H9 (cell line): ENCODE results near the gene P3R3URF. TPM values are rescaled to one million over a fixed set of nuclear protein-coding genes. Genes with fewer than 3 reads are reported as not detected.

Source experiments
- DNase-seq: peaks from one replicate; pipeline ENCODE4 v3.0.0-alpha.2; 2017
- H2AFZ ChIP-seq: one replicate; pipeline ENCODE4 v1.6.1; 2013; ENCODE audit warnings: mild to moderate bottlenecking, low read length, control low read depth, moderate library complexity
- H2AK5ac ChIP-seq: 2 replicates; pipeline ENCODE4 v1.6.1; 2013; ENCODE audit warnings: low read length, control low read depth, mixed read lengths; ENCODE audit not compliant: insufficient read length
- H2BK120ac ChIP-seq: one replicate; pipeline ENCODE4 v1.6.1; 2013; ENCODE audit warnings: low read depth, mild to moderate bottlenecking, low read length, control low read depth, inconsistent platforms; ENCODE audit not compliant: poor library complexity, severe bottlenecking
- H2BK12ac ChIP-seq: 2 replicates; pipeline ENCODE4 v1.6.1; 2013; ENCODE audit warnings: low read length, control low read depth, mixed read lengths, low read depth; ENCODE audit not compliant: insufficient read length
- H2BK15ac ChIP-seq: 2 replicates; pipeline ENCODE4 v1.6.1; 2013; ENCODE audit warnings: low read depth, low read length, control low read depth
- H2BK20ac ChIP-seq: one replicate; pipeline ENCODE4 v1.6.1; 2013; ENCODE audit warnings: low read depth, mild to moderate bottlenecking, low read length, control low read depth, inconsistent platforms; ENCODE audit not compliant: poor library complexity, severe bottlenecking
- H2BK5ac ChIP-seq: 2 replicates; pipeline ENCODE4 v1.6.1; 2013; ENCODE audit warnings: low read length, control low read depth, mixed read lengths; ENCODE audit not compliant: insufficient read length
- H3K14ac ChIP-seq: 2 replicates; pipeline ENCODE4 v1.6.1; 2013; ENCODE audit warnings: low read length, control low read depth; ENCODE audit not compliant: insufficient read depth
- H3K18ac ChIP-seq: 2 replicates; pipeline ENCODE4 v1.6.1; 2013; ENCODE audit warnings: low read depth, mild to moderate bottlenecking, mixed read lengths, low read length, control low read depth; ENCODE audit not compliant: insufficient read length
- H3K23ac ChIP-seq: 2 replicates; pipeline ENCODE4 v1.6.1; 2013; ENCODE audit warnings: low read length, control low read depth, mixed read lengths, low read depth; ENCODE audit not compliant: insufficient read length
- H3K23me2 ChIP-seq: 2 replicates; pipeline ENCODE4 v1.6.1; 2013; ENCODE audit warnings: low read depth, mild to moderate bottlenecking, mixed read lengths, low read length, control low read depth; ENCODE audit not compliant: insufficient read length, poor library complexity, severe bottlenecking
- H3K27ac ChIP-seq: 2 replicates; pipeline ENCODE4 v1.5.1; 2013; ENCODE audit warnings: low read length, control low read depth, mixed read lengths, low read depth; ENCODE audit not compliant: insufficient read length
- H3K27me3 ChIP-seq: 2 replicates; pipeline ENCODE4 v1.6.1; 2013; ENCODE audit warnings: low read length, control low read depth, inconsistent platforms; ENCODE audit not compliant: insufficient read depth
- H3K4ac ChIP-seq: 2 replicates; pipeline ENCODE4 v1.6.1; 2013; ENCODE audit warnings: low read depth, mild to moderate bottlenecking, control low read depth, inconsistent platforms, low read length, moderate library complexity
- H3K4me1 ChIP-seq: 2 replicates; pipeline ENCODE4 v1.6.1; 2013; ENCODE audit warnings: low read length, control low read depth, inconsistent platforms; ENCODE audit not compliant: insufficient read depth
- H3K4me2 ChIP-seq: 2 replicates; pipeline ENCODE4 v1.6.1; 2013; ENCODE audit warnings: low read length, control low read depth, mixed read lengths; ENCODE audit not compliant: insufficient read length, insufficient read depth
- H3K56ac ChIP-seq: 2 replicates; pipeline ENCODE4 v1.6.1; 2013; ENCODE audit warnings: low read depth, mild to moderate bottlenecking, mixed read lengths, low read length, control low read depth; ENCODE audit not compliant: insufficient read length
- H3K79me1 ChIP-seq: 2 replicates; pipeline ENCODE4 v1.6.1; 2013; ENCODE audit warnings: low read depth, mild to moderate bottlenecking, moderate library complexity, low read length, control low read depth, inconsistent platforms; ENCODE audit not compliant: insufficient read depth, poor library complexity, severe bottlenecking
- H3K79me2 ChIP-seq: 2 replicates; pipeline ENCODE4 v1.6.1; 2013; ENCODE audit warnings: low read length, control low read depth, inconsistent platforms; ENCODE audit not compliant: insufficient read depth
- H3K9ac ChIP-seq: 2 replicates; pipeline ENCODE4 v1.6.1; 2013; ENCODE audit warnings: low read length, control low read depth, mixed read lengths; ENCODE audit not compliant: insufficient read length; ENCODE audit errors: extremely low read depth
- H3K9me3 ChIP-seq: one replicate; pipeline ENCODE4 v1.6.1; 2013; ENCODE audit warnings: low read depth, low read length, inconsistent platforms; ENCODE audit not compliant: control insufficient read depth
- H3T11ph ChIP-seq: one replicate; pipeline ENCODE4 v1.6.1; 2013; ENCODE audit warnings: mild to moderate bottlenecking, low read length, control low read depth, inconsistent platforms
- H4K20me1 ChIP-seq: one replicate; pipeline ENCODE4 v1.6.1; 2013; ENCODE audit not compliant: control insufficient read depth, insufficient read length, insufficient read depth
- H4K5ac ChIP-seq: 2 replicates; pipeline ENCODE4 v1.6.1; 2013; ENCODE audit warnings: low read depth, mild to moderate bottlenecking, mixed read lengths, low read length, control low read depth; ENCODE audit not compliant: insufficient read length
- H4K8ac ChIP-seq: replicated peaks from 2 replicates; pipeline ENCODE4 v1.6.1; 2013; ENCODE audit warnings: low read length, control low read depth, mixed read lengths, low read depth; ENCODE audit not compliant: insufficient read length
- H4K91ac ChIP-seq: 2 replicates; pipeline ENCODE4 v1.6.1; 2013; ENCODE audit warnings: low read depth, mild to moderate bottlenecking, moderate library complexity, mixed read lengths, low read length, control low read depth; ENCODE audit not compliant: insufficient read length
- H3K27ac Mint-ChIP-seq, 3 experiments: 2 replicates in 2 of 3; 3 replicates in 1 of 3; pipeline ENCODE4 v1.8.0; 2020 to 2021; ENCODE audit warnings: mixed read lengths in 3 of 3, mild to moderate bottlenecking in 1 of 3, moderate library complexity in 1 of 3
- H3K27me3 Mint-ChIP-seq: 2 replicates; pipeline ENCODE4 v1.8.0; 2021; ENCODE audit warnings: low read depth, mild to moderate bottlenecking, moderate library complexity, mixed read lengths
- H3K36me3 Mint-ChIP-seq, 3 experiments: 2 replicates in 2 of 3; 3 replicates in 1 of 3; pipeline ENCODE4 v1.8.0; 2020 to 2021; ENCODE audit warnings: low read depth in 3 of 3, mixed read lengths in 3 of 3; ENCODE audit not compliant: insufficient read depth in 1 of 3
- H3K4me1 Mint-ChIP-seq, 2 experiments: 2 replicates each; pipeline ENCODE4 v1.8.0; 2020; ENCODE audit warnings: mixed read lengths in 2 of 2
- H3K4me3 Mint-ChIP-seq, 2 experiments: 2 replicates in 1 of 2; 3 replicates in 1 of 2; pipeline ENCODE4 v1.8.0; 2020 to 2021; ENCODE audit warnings: mild to moderate bottlenecking in 2 of 2, mixed read lengths in 2 of 2, moderate library complexity in 1 of 2
- H3K9me3 Mint-ChIP-seq, 2 experiments: 2 replicates in 1 of 2; 3 replicates in 1 of 2; pipeline ENCODE4 v1.8.0; 2020; ENCODE audit warnings: mild to moderate bottlenecking in 2 of 2, mixed read lengths in 2 of 2, moderate library complexity in 1 of 2
- WGBS: extraction: QIAGEN DNeasy Blood & Tissue Kit; methylation state at CpG from one replicate; pipeline ENCODE4 v1.1.7; 2013; ENCODE audit warnings: missing lambda C conversion rate, low lambda C conversion rate, mixed read lengths; ENCODE audit not compliant: insufficient read length; ENCODE audit errors: extremely low coverage; 5-methylcytosine and 5-hydroxymethylcytosine counted together
- total RNA-seq: library from RNA; stranded (reverse); gene quantifications from 2 replicates; pipeline ENCODE4 v1.2.1, GENCODE V29; 2021
- TF ChIP-seq, protein P1 (sequence below): fragments of 200-600 bp; sonication (generic); conservative IDR thresholded peaks from 3 replicates; pipeline ENCODE4 v1.8.0; 2021; ENCODE audit warnings: antibody characterized with exemption, mild to moderate bottlenecking

Gene P3R3URF
- total RNA-seq, 1 experiment from 2014 or later: not detected

DNA sequence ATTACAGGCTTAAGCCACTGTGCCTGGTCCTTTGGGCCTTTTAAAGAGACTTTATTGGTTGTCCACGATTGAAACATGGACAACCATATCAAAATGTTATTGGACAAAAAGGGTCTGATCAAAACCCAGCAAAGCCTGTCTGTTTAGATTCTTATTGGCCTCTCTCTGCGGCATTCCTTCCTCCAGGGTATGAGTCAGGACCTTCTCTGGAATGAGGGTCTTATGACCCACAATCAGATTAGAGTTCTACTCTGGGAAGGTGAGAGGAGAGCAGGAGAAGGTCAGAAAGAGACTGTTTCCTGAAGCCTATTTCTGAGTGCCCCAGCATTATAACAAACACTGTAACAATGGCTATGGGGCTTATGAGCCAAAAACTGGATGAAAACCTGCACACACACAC lies 34.8 kb upstream of the P3R3URF start:
- Histone ChIP-seq H3K56ac (no peak overlapping the region), H3K4me1 (no peaks in the 10 kb centered on the region), H3K18ac (no peak overlapping the region), H3K9ac (no peak overlapping the region), H3K27me3 (no peaks in the 10 kb centered on the region), H4K20me1 (no peaks in the 10 kb centered on the region), H3K79me1 (no peaks in the 10 kb centered on the region), H2BK12ac (no peak overlapping the region), H3K9me3 (no peaks in the 10 kb centered on the region), H3K23me2 (no peaks in the 10 kb centered on the region), H3K23ac (no peak overlapping the region), H2BK5ac (no peak overlapping the region), H4K8ac (no peak overlapping the region), H2BK15ac (no peak overlapping the region), H3K27ac (no peak overlapping the region), H2AFZ (no peak overlapping the region), H2AK5ac (no peak overlapping the region), H3K4ac (no peak overlapping the region), H3K14ac (no peak overlapping the region), H4K5ac (no peak overlapping the region), H2BK20ac (no peak overlapping the region), H4K91ac (no peak overlapping the region), H3T11ph (no peak overlapping the region), H3K79me2 (no peaks in the 10 kb centered on the region), H3K4me2 (no peak overlapping the region), H2BK120ac (no peak overlapping the region)
- no peaks in the 10 kb centered on the region for H3K27me3 Mint-ChIP-seq
- no peak for DNase-seq
- H3K36me3 Mint-ChIP-seq: peaks cover 0 to 2% (median 2%) of the 10 kb centered on the region in 3 experiments; a peak in 3 of 7 replicates
- H3K27ac Mint-ChIP-seq: no peak overlapping the region; a peak in 1 of 7 replicates
- no peak overlapping the region for H3K4me3 Mint-ChIP-seq
- WGBS: no CpG with 5 or more reads among the region's 2 CpGs
- no peaks in the 10 kb centered on the region; a peak in 1 of 5 replicates for H3K9me3 Mint-ChIP-seq
- H3K4me1 Mint-ChIP-seq: no peaks in the 10 kb centered on the region
- TF ChIP-seq, protein P1, sequence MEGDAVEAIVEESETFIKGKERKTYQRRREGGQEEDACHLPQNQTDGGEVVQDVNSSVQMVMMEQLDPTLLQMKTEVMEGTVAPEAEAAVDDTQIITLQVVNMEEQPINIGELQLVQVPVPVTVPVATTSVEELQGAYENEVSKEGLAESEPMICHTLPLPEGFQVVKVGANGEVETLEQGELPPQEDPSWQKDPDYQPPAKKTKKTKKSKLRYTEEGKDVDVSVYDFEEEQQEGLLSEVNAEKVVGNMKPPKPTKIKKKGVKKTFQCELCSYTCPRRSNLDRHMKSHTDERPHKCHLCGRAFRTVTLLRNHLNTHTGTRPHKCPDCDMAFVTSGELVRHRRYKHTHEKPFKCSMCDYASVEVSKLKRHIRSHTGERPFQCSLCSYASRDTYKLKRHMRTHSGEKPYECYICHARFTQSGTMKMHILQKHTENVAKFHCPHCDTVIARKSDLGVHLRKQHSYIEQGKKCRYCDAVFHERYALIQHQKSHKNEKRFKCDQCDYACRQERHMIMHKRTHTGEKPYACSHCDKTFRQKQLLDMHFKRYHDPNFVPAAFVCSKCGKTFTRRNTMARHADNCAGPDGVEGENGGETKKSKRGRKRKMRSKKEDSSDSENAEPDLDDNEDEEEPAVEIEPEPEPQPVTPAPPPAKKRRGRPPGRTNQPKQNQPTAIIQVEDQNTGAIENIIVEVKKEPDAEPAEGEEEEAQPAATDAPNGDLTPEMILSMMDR: no peak
